ENCODE data around the gene PLCL2.

DNA sequence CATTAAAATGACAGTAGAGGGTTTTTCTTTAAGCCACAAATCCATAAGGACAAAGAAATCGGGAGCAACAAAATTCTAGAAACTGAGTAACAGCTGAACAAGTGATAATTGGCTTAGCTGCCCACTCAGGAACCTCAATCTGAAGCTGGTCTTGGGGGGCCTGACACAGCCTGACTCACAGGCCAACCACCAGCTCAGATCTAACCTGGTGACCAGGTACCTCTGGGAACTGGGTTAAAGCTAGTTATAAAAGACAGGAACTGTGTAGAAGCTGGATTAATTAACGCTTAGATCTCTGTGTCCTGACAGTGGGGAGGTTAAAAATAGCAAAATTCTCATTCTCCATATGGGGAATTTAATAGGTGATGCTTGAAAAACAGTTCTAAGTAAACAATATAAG is 161.9 kb downstream of the PLCL2 start:
- TF ChIP-seq EZH2 (IDR thresholded peaks at IDR 0.05; ENCODE audit: borderline replicate concordance, low read length) (no peak), CTCF (IDR thresholded peaks at IDR 0.05; ENCODE audit: low read length) (no peak)

Measured in OCI-LY1 (cell line).